EH (cell line): Measurements from ENCODE around the gene RBFOX2.

Source experiments
- DNase-seq: peaks from one replicate; pipeline ENCODE4 v3.0.0-alpha.2; 2015; ENCODE audit warnings: low read depth

RBFOX2 gene

GRCh38 chr22:35863432-35863831 is 165.2 kb downstream of the RBFOX2 start:
- DNase-seq: no peak

GRCh38 chr22:35862697-35863096 is 165.9 kb downstream of the RBFOX2 start:
- DNase-seq: no peak

DNA sequence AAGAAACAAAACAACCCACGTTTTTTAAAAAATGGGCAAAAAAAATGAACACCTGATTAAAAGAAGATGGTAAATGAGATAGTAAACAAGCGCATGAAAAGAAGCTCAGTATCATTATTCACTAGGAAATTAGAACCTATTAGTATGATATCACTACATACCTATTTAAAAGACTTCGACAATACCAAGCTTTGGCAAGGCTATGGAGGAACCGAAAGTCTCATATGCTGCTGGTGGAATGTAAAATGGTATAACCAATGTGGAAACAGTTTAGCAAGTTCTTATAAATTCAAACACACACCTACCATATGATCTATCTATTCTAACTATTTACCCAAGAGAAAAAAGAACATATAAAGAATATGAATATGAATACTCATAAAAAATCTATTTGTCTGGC is 167.2 kb downstream of the RBFOX2 start:
- no peak for DNase-seq

DNA sequence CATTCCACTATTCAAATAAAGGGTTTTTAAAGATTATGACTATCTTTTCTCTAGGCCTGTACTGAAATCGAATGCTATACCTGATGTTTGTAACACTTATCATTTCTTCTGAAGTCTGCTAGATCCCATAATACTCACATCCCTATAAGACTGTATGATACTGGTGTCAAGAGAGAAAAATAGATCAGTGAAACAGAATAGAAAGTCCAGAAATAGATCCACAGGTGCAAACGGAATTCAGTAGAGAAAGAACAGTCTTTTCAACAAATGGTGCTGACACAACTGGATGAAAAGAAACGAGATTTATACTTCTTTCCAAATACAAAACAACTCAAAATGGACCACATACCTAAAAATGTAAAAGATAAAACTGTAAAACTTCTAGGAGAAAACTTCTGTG is 167.8 kb downstream of the RBFOX2 start:
- DNase-seq: no peak

- no peak for DNase-seq
These were observed 168.4 kb downstream of the RBFOX2 start for GRCh38 chr22:35860087-35860733.

DNA sequence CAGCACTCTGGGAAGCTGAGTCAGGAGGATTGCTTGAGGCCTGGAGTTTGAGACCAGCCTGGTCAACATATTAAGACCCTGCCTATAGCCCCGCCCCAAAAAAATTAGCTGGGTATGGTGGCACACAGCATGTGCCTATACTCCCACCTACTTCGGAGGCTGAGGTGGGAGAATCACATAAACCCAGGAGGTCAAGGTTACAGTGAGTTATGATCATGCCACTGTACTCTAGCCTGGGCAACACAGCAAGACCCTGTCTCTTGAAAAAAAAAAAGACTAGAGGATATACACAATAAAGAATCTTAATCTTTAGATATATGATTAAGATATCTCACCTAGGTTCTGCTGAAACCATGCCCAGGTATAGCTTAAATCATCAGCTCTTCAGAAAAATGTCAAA is 174.3 kb downstream of the RBFOX2 start:
- DNase-seq: no peak

DNA sequence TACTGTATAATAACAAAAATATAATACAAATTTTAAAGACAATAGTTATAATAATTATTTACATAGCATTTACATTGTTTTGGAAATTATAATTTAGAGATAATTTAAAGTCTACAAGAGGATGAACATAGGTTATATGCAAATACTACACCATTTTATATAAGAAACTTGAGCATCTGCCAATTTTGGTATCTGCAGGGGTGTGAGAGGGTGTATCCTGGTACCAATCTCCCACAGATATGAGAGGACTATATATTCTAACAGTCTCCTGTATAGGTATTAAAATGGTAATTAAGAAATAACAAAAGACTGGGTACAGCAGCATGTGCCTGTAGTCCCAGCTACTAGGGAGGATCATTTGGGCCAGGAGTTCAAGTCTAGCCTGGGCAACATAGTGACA is 176.5 kb downstream of the RBFOX2 start:
- DNase-seq: no peak

GRCh38 chr22:35850831-35851230 is 177.8 kb downstream of the RBFOX2 start:
- DNase-seq: no peak

- no peak for DNase-seq
These were observed 181.8 kb downstream of the RBFOX2 start for GRCh38 chr22:35846804-35847203.

DNA sequence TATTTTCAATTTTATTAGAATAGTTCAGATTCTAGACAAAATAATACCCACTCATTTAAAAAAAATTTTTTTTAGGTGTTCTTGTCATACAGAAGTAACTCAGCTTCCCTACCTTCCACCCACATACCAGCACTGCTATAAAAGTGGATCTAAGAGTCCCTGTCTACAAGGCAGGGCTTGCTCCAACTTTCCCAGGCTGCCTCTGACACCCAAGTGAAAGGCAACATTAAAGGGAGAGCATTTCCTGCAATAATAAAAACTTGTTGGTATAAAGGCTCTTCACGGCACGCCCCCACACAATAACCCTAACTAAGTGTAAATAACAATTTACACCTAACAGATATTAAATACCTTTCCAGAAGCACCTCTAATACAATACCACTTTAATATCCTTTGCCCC is 183.7 kb downstream of the RBFOX2 start:
- DNase-seq: no peak

GRCh38 chr22:35842954-35843353 is 185.7 kb downstream of the RBFOX2 start:
- peak; percentile 68 for DNase-seq

DNA sequence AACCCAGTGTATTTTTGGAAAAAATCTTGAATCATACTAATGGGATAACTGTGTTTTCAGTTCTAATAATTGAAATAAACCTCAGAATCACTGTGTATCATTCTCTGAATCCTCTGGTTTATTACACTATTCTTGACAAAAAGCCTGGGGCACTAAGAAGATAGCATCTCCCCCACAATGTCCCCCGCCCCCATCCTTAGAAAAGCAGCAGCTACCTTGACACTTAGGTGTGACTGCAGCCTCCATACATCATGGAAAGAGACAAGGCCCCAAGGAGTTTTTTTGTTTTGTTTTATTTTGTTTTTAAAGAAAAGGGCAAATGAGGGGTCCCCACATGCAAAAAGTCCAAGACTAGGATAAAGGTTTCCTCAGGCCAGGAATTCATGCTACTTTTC is 186.1 kb downstream of the RBFOX2 start:
- no peak for DNase-seq

GRCh38 chr22:35841907-35842518 is 186.6 kb downstream of the RBFOX2 start:
- no peak for DNase-seq

- peak; percentile 98 for DNase-seq
These were observed 188.3 kb downstream of the RBFOX2 start for GRCh38 chr22:35840302-35840739.

DNA sequence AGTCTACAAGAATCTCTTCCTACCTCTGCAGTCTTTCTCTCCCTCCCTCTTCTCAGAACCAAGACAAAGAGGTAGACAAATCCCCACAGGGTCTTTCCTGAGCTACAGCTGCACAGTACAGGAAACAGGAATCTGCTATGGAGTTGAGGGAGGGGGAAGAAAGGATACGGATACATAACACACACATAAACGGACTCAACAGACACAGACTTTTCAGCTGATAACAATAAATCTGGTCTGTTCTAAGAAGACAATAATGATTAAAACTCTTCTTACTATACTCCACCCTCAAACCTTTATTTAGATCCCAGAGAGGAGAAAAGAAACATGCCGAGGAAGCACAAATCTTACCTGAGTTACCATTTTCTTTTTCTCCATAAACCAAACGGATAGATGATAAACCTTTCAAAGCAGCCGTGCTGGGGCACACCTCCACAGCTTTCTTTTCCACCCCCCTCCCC is 188.8 kb downstream of the RBFOX2 start:
- peak; percentile 48 for DNase-seq

DNA sequence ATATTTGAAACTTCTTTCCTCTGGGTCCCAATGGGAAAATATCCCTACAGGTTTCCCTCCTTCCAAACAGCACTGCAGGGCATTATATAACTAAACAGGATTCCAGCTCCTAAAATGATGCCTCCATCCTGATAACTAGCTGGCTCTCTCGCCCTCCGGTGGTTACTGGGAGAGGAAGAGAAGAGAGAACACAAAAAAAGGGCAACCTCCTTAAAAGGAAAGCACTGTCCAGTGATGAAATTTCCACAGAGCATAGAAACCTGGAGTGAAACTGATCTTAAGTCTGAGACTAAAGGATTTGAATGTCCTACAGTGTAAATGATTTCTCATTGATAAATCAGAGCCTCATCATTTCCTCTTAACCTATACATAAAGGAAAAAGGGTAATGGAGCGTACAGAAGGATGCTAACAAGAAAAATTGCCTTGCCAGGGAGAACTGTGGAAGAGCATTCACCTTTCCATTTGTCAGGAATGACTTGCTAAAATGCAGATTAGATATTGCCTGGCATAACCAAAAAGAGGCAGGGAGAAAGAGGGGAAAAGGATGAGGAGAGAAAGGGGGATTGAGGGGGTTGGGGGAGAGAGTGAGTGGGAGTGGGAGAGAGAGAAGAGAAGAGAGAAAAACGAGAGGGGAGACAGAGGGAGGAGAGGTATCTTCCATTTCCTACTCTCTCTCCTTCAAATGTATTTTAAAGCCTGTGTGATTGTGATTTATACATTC is 189.6 kb downstream of the RBFOX2 start:
- DNase-seq: peak; percentile 85

GRCh38 chr22:35837101-35837727 is 191.4 kb downstream of the RBFOX2 start:
- no peak for DNase-seq

GRCh38 chr22:35835998-35836691 is 192.5 kb downstream of the RBFOX2 start:
- DNase-seq: peak; percentile 93

DNA sequence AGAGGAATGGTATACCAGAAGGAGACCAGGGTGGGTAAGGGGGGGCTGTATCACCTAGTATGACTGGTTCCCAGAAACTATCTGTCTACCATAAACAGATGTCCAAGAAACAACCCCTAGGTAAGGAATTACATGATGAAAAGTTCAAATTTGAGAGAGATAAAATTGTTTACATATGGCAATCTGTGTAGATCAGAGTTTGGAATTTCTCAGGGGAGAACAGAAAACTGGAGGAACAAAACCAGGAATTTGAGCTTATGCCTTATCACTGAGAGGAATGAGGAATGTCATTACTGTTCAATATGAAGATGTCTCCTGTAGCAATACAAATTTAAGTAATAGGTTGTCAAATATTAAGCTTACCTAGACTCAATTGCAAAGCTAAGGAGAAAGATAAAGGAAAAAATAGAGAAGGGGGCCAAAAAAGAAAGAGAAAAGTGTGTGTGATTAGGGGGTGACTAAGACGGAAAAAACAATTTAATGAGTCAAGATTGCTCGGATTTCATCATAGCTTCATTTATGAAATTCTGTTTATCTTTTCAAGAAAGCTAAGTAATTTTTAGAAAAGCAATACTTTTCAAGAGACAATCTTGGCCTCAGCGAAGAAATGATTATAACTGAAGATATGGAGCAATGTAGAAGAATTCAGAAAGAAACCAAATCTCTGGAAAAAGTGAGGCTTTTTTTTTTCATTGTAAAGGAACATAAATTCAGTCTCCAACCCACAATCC is 193.2 kb downstream of the RBFOX2 start:
- no peak for DNase-seq

- no peak for DNase-seq
These were observed 194.6 kb downstream of the RBFOX2 start for GRCh38 chr22:35834061-35834460.

DNA sequence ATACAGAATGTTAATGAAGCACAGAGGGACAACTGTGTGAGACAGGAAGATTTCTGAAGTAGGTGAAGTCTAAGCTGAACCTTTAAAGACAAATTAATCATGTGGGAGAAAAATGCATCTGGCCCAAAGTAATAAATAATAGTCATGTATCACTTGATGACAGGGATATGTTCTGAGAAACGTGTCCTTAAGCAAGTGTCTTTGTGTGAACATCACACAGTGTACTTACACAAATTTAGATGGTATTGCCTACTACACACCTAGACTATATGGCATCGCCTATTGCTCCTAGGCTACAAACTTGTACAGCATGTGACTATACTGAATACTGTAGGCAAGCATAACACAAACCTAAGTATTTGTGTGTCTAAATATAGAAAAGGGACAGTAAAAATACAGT is 198.3 kb downstream of the RBFOX2 start:
- DNase-seq: no peak
